NCI-H446 (cell line): ENCODE measurements around the gene CSRP1.
"Not testable (repeated sequence)": the region's sequence is repeated elsewhere in the genome, so short reads cannot be mapped to it uniquely, and the experiment has no call there.

ENCODE experiments used
- DNase-seq, 2 experiments: peaks; one replicate each; lab custom pipeline; 2025; lab: John Stamatoyannopoulos, UW

Gene CSRP1

GRCh38 chr1:201496296-201496690, 10.6 kb downstream of the CSRP1 start:
- no peak for DNase-seq

GRCh38 chr1:201495551-201496295, 11.2 kb downstream of the CSRP1 start:
- no peak for DNase-seq

GRCh38 chr1:201493757-201494617, 12.9 kb downstream of the CSRP1 start:
- no peak for DNase-seq

DNA sequence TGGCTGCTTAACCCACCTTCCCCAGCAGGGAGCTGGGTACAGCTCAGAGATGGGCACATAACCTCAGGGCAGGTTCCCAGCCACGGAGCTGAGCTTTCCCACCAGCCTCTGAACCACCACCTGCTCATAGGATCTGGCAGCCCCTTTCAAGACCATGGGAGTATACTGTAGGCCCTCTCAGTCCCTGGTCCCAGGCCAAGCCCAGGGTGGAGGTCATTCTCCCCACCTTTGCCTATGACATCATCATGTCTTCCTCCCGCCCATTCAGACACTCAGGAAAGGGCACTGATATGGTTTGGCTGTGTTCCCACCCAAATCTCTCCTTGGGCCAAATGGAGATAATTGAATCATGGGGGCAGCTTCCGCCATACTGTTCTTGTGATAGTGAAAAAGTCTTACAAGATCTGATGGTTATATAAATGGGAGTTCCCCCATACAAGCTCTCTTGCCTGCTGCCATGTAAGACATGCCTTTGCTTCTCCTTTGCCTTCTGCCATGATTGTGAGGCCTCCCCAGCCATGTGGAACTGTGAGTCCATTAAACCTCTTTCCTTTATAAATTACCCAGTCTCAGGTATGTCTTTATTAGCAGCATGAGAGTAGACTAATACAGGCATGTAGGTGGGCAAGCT, 13.8 kb downstream of the CSRP1 start:
- DNase-seq: not testable (repeated sequence)

- no peak for DNase-seq
Measured at GRCh38 chr1:201491896-201492511, 14.9 kb downstream of the CSRP1 start.

DNA sequence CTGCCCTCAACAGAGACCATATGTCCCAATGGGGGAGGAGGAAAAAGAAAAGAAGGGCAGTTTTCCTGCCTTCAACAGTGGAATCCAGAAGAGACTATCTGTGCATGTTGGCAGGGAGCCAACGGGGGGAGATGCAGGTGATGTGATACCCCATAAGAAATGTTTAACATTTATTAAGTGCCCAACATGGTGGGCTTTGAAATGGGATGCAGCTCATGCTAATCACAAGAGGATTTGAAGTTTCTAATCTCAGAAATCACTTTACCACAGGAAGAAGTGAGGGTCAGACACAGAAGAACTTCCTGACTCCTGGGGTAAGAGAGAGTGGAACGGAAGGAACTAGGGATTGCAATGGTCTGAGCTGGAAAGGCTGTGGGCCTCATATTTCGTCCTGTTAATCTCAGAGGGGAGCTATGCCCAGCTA, 16.2 kb downstream of the CSRP1 start:
- DNase-seq: no peak

- DNase-seq: no peak
Measured at GRCh38 chr1:201489643-201490261, 17.2 kb downstream of the CSRP1 start.

DNA sequence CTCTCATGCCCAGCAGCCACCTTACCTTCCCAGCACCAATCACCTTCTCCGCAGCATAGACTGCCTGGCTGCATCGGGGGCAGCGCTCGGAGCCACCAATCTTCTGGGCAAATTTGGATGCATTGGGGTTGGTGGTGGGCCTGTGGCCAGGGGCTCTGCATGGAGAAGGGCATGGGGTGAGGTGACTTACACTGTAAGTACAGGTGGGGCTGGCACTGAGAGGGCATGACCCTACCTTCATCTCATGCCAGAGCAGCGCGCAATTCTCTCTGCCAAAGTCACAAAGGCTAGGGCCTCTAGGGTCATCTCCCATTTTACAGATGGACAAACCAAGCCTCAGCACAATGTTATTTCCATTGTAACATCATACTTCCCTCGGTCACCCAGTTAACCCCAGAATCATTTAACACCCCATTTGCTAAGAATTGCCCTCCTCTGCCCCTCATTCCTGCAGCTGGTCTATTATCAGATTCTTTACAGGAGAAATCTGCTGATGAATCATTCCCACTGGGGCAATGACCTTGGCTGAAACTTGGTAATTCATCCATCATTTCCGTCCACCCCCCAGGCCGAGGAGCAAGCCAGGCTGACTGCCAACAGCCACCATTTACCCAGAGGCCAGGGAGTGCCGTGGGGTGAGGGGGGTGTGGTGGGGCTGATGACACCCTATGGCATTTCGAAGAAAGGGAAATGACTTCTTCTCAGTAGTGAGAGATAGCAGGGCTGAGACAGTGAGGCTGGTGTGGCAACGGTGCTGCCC, 17.9 kb downstream of the CSRP1 start:
- DNase-seq: no peak

GRCh38 chr1:201487742-201488141, 19.2 kb downstream of the CSRP1 start:
- DNase-seq: no peak

DNA sequence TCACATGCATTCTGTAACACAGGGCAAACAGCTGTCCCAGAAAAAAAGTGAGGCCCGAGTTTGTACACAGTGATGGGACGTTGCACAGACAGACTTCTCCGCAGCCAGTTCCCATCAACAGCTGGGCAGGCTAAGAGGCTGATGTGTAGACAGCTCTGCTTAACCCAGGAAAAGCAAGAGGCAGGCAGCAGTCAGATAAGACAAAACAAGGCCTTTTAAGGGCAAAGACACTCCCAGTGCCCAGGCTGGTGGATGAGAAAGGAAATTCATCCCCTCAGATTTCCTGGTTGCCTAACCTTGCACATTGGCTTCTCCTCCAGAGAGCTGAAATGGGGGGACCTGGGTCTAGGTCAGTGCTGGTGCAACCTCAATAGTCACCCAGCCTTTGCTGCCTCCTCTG, 20.7 kb downstream of the CSRP1 start:
- DNase-seq: no peak

DNA sequence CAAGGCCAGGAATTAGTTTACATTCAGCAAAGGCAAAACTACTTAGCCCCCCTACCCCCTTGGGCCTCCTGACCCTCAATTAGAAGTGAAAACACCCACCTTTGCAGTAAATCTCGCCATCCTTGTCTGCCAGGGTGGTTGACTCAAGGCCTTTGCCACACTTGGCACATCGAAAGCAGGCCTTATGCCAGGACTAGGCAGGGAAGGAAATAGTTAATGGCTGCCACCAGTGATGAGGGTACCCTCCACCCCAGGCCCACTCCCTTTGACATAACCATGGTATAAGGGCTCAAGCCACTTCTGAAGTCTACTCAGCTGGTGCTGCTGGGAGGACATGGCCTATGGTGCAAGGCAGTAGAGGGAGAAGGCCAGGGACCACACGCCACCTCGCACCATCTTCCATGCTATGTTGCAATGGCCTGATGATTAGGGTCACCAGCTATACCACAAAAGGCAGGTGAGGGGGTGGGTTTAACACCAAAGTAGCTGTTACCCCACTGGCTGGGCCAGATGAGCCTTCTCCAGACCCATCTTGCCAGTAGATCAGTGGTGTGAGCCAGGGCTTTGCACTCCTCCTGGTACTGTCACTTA, 21.6 kb downstream of the CSRP1 start:
- DNase-seq: no peak

DNA sequence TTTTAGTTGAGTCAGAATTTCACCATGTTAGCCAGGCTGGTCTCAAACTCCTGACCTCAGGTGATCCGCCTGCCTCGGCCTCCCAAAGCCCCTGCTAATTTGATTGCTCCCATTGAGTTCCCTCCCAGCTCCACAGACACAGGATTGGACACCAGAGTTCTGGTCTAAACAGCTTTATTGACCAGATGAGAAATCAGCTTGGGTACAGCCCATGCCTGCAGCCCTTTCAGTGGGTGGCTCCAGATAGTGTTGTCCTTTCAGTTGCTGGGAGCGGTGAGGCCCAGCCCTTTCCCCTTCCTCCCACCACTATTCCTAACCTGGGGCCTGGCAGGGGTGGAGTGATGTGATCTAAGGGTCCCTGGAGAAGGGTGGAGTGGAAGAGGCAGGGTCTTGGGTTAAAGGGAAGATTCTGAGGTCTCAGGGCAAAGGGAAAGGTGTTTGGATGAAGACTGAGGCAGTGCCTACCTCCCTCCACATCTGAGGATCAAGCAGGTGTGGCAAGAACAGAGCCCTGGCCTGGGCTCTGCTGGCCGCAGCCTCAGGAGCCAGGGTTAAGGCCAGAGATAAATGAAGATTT, 23.5 kb downstream of the CSRP1 start:
- DNase-seq: no peak

DNA sequence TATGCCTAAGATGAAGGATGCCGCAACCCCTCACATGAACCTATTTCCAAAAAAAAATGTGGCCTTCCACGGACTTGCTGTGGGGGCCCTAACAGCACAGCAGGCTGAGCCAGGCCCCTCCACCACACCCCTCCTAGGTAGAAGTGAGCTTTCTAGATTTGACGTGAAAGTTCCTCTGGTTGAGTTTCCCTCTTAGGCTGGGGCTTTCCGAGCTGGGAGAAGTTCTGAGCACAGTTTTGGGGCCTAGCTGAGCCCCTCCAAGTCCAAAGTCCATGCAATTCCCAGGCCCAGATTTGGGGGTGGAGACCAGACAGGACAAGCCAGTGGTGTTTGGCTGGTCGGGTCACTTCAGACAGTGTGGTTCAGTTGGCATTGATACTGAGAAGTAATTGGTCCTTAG, 24.2 kb downstream of the CSRP1 start:
- DNase-seq: no peak

GRCh38 chr1:201481761-201482493, 25.0 kb downstream of the CSRP1 start:
- peak; percentile 2 to 79 for DNase-seq

GRCh38 chr1:201481004-201481380, 25.9 kb downstream of the CSRP1 start:
- no peak for DNase-seq

GRCh38 chr1:201480231-201481003, 26.5 kb downstream of the CSRP1 start:
- no peak for DNase-seq

GRCh38 chr1:201479201-201479730, 27.7 kb downstream of the CSRP1 start:
- DNase-seq: no peak

GRCh38 chr1:201478666-201479065, 28.3 kb downstream of the CSRP1 start:
- not testable (repeated sequence) for DNase-seq
